Measurements from ENCODE around the gene FBRSL1. TPM values are rescaled to one million over a fixed set of nuclear protein-coding genes. Genes with fewer than 3 reads are reported as not detected.

The FBRSL1 gene
- total RNA-seq, 4 donors from 2014 or later, result 23.3 to 306 (median 49.7) TPM

DNA sequence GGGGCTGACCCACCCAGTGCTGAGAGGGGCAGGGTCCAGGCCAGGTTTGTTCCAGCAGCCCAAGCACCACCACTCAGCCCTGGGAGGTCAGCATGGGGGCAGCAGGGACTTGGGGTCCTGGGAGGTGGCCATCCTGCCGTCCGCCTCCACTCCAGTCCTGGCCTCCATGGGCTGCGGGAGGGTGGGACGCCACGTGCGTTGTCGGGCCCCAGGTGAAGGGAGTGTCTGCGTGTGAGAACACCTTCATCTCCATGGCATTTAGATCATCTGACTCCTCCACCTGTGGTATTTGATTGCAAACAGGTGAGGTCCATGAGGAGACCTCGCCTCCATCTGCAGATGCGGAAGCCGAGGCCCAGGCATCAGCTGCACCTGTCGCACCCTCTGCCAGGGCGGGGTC, 44.1 kb downstream of the FBRSL1 start:
- H3K4me1 ChIP-seq, result no peaks in the 10 kb centered on the region
- TF ChIP-seq, protein P1, sequence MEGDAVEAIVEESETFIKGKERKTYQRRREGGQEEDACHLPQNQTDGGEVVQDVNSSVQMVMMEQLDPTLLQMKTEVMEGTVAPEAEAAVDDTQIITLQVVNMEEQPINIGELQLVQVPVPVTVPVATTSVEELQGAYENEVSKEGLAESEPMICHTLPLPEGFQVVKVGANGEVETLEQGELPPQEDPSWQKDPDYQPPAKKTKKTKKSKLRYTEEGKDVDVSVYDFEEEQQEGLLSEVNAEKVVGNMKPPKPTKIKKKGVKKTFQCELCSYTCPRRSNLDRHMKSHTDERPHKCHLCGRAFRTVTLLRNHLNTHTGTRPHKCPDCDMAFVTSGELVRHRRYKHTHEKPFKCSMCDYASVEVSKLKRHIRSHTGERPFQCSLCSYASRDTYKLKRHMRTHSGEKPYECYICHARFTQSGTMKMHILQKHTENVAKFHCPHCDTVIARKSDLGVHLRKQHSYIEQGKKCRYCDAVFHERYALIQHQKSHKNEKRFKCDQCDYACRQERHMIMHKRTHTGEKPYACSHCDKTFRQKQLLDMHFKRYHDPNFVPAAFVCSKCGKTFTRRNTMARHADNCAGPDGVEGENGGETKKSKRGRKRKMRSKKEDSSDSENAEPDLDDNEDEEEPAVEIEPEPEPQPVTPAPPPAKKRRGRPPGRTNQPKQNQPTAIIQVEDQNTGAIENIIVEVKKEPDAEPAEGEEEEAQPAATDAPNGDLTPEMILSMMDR (IDR thresholded peaks at IDR 0.05), result no peak
- TF ChIP-seq POLR2AphosphoS5 (IDR thresholded peaks at IDR 0.05) (no peak), POLR2A (IDR thresholded peaks at IDR 0.05) (no peak), EP300 (IDR thresholded peaks at IDR 0.05; ENCODE audit: low read depth) (no peak)
- DNase-seq, result no peak
- no peak overlapping the region for H3K27ac ChIP-seq
- H3K4me3 ChIP-seq, result no peak overlapping the region
- in situ Hi-C loops (cut with MboI; ENCODE audit: low pct_ligation_motif_present in 1 of 4, low pct_unique_long_range_greater_than_20kb in 1 of 4, low sequenced_read_pairs in 3 of 4), result loop anchor here in 2 of 4 donors (25.0 kb wide), 1 partner anchor 122 kb away; no protein-coding TSS in a partner anchor
- H3K27me3 ChIP-seq, result no peaks in the 10 kb centered on the region
- H3K9me3 ChIP-seq, result no peaks in the 10 kb centered on the region
- H3K36me3 ChIP-seq, result no peaks in the 10 kb centered on the region
- intact Hi-C loops (cut with DNase I; ENCODE audit: low total_unique reads), result no loop called here
- 96 to 100% methylated on average over 1 to 13 of the region's 13 CpGs for WGBS, 2 donors (ENCODE audit: low coverage in 1 of 2)

- intact Hi-C loops (cut with DNase I; ENCODE audit: low total_unique reads), result no loop called here
- DNase-seq, result no peak
- in situ Hi-C loops (cut with MboI; ENCODE audit: low pct_ligation_motif_present in 1 of 4, low pct_unique_long_range_greater_than_20kb in 1 of 4, low sequenced_read_pairs in 3 of 4), result loop anchor here in 2 of 4 donors (25.0 kb wide), 1 partner anchor 123 kb away; no protein-coding TSS in a partner anchor
- Histone ChIP-seq H3K27ac (no peak overlapping the region), H3K27me3 (no peaks in the 10 kb centered on the region), H3K9me3 (no peaks in the 10 kb centered on the region), H3K4me3 (no peak overlapping the region), H3K36me3 (no peaks in the 10 kb centered on the region), H3K4me1 (no peaks in the 10 kb centered on the region)
- TF ChIP-seq POLR2A (IDR thresholded peaks at IDR 0.05), result no peak
- TF ChIP-seq POLR2AphosphoS5 (IDR thresholded peaks at IDR 0.05), result no peak
- TF ChIP-seq, protein P1 (IDR thresholded peaks at IDR 0.05), result no peak
- no peak for TF ChIP-seq EP300 (IDR thresholded peaks at IDR 0.05; ENCODE audit: low read depth)
- 91 to 93% methylated on average over 7 to 13 of the region's 13 CpGs for WGBS, 2 donors (ENCODE audit: low coverage in 1 of 2)
These were observed 45.1 kb downstream of the FBRSL1 start for GRCh38 chr12:132535019-132535418.

GRCh38 chr12:132536102-132536876, 46.3 kb downstream of the FBRSL1 start:
- Histone ChIP-seq H3K4me1 (no peaks in the 10 kb centered on the region), H3K4me3 (no peak overlapping the region), H3K9me3 (no peaks in the 10 kb centered on the region), H3K36me3 (no peaks in the 10 kb centered on the region), H3K27me3 (no peaks in the 10 kb centered on the region), H3K27ac (no peak overlapping the region)
- intact Hi-C loops (cut with DNase I; ENCODE audit: low total_unique reads) (no loop called here), in situ Hi-C loops (cut with MboI; ENCODE audit: low pct_ligation_motif_present in 1 of 4, low pct_unique_long_range_greater_than_20kb in 1 of 4, low sequenced_read_pairs in 3 of 4) (loop anchor here in 2 of 4 donors (25.0 kb wide), 1 partner anchor 124 kb away; no protein-coding TSS in a partner anchor)
- TF ChIP-seq EP300 (IDR thresholded peaks at IDR 0.05; ENCODE audit: low read depth) (no peak), POLR2AphosphoS5 (IDR thresholded peaks at IDR 0.05) (no peak), POLR2A (IDR thresholded peaks at IDR 0.05) (no peak)
- TF ChIP-seq, protein P1 (IDR thresholded peaks at IDR 0.05), result no peak
- no peak for DNase-seq
- 95 to 100% methylated on average over 7 to 16 of the region's 16 CpGs for WGBS, 2 donors (ENCODE audit: low coverage in 1 of 2)

GRCh38 chr12:132537049-132537448, 47.1 kb downstream of the FBRSL1 start:
- intact Hi-C loops (cut with DNase I; ENCODE audit: low total_unique reads) (no loop called here), in situ Hi-C loops (cut with MboI; ENCODE audit: low pct_ligation_motif_present in 1 of 4, low pct_unique_long_range_greater_than_20kb in 1 of 4, low sequenced_read_pairs in 3 of 4) (loop anchor here in 2 of 4 donors (25.0 kb wide), 1 partner anchor 125 kb away; no protein-coding TSS in a partner anchor)
- H3K4me1 ChIP-seq, result no peaks in the 10 kb centered on the region
- WGBS, 2 donors (ENCODE audit: low coverage in 1 of 2), result 84% methylated on average over 11 of the region's 11 CpGs; no CpG with 5 or more reads in 1 of the 2 donors
- no peaks in the 10 kb centered on the region for H3K9me3 ChIP-seq
- no peak overlapping the region for H3K4me3 ChIP-seq
- DNase-seq, result no peak
- TF ChIP-seq, protein P1 (IDR thresholded peaks at IDR 0.05), result no peak
- no peak for TF ChIP-seq POLR2A (IDR thresholded peaks at IDR 0.05)
- TF ChIP-seq EP300 (IDR thresholded peaks at IDR 0.05; ENCODE audit: low read depth), result no peak
- no peak for TF ChIP-seq POLR2AphosphoS5 (IDR thresholded peaks at IDR 0.05)
- H3K36me3 ChIP-seq, result no peaks in the 10 kb centered on the region
- H3K27ac ChIP-seq, result no peak overlapping the region
- H3K27me3 ChIP-seq, result no peaks in the 10 kb centered on the region

Data from transverse colon (tissue), 4 donors.